ENCODE data around the gene PRKCA. TPM values are rescaled to one million over a fixed set of nuclear protein-coding genes. Genes with fewer than 3 reads are reported as not detected.

Gene PRKCA
- total and polyA plus RNA-seq, 2 donors from 2014 or later = 8.0 to 50.8 TPM

DNA sequence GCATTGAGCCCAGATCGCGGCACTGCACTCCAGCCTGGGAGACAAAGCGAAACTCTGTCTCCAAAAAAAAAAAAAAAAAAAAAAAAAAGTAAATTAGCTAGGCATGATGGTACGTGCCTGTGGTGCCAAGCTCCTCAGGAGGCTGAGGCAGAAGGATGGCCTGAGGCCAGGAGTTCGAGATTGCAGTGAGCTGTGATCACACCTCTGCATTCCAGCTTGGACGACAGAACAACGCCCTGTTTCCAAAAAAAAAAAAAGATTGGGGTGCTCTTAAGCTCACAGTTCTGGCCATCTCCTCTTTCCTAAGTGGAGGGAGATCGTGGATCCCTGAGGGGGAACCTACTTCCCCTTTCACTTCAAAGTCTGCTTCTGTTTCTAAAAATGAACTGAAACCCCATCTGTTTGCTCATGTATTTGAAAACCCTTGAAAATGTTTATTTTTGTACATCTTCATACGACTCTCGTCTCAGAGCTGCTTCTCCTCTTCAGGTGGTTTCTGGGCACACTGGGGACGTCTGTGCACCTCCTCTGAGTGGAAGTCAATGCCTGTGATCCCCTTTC lies 138.8 kb downstream of the PRKCA start:
- no peaks in the 10 kb centered on the region for H3K27me3 ChIP-seq (ENCODE audit: control insufficient read depth, insufficient read depth, low read length)
- FAIRE-seq = no peak
- H3K27ac ChIP-seq (ENCODE audit: low read depth in 2 of 2, low read length in 2 of 2) = no peak overlapping the region

GRCh38 chr17:66443166-66443565 lies 140.8 kb downstream of the PRKCA start:
- no peaks in the 10 kb centered on the region for H3K4me1 ChIP-seq (ENCODE audit: control insufficient read depth in 2 of 3, insufficient read depth in 2 of 3, low read depth in 1 of 3, low read length in 3 of 3)
- no peaks in the 10 kb centered on the region for H3K36me3 ChIP-seq (ENCODE audit: control insufficient read depth in 2 of 3, insufficient read depth in 3 of 3, low read length in 3 of 3)
- intact Hi-C loops (cut with DNase I) = no loop called here
- no peak for DNase-seq
- H3K4me3 ChIP-seq (ENCODE audit: low read length in 3 of 3) = no peak overlapping the region
- TF ChIP-seq, protein P1, sequence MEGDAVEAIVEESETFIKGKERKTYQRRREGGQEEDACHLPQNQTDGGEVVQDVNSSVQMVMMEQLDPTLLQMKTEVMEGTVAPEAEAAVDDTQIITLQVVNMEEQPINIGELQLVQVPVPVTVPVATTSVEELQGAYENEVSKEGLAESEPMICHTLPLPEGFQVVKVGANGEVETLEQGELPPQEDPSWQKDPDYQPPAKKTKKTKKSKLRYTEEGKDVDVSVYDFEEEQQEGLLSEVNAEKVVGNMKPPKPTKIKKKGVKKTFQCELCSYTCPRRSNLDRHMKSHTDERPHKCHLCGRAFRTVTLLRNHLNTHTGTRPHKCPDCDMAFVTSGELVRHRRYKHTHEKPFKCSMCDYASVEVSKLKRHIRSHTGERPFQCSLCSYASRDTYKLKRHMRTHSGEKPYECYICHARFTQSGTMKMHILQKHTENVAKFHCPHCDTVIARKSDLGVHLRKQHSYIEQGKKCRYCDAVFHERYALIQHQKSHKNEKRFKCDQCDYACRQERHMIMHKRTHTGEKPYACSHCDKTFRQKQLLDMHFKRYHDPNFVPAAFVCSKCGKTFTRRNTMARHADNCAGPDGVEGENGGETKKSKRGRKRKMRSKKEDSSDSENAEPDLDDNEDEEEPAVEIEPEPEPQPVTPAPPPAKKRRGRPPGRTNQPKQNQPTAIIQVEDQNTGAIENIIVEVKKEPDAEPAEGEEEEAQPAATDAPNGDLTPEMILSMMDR (IDR thresholded peaks at IDR 0.05; ENCODE audit: borderline replicate concordance, extremely low read depth, insufficient read depth) = no peak
- no peaks in the 10 kb centered on the region for H3K9me3 ChIP-seq (ENCODE audit: control insufficient read depth in 2 of 3, insufficient read depth in 1 of 3, low read length in 3 of 3)
- no peaks in the 10 kb centered on the region for H3K27me3 ChIP-seq (ENCODE audit: control insufficient read depth, insufficient read depth, low read length)
- H3K27ac ChIP-seq (ENCODE audit: low read depth in 2 of 2, low read length in 2 of 2) = no peak overlapping the region
- FAIRE-seq = no peak
- no peak overlapping the region for H3K9ac ChIP-seq (ENCODE audit: low read length in 3 of 3)

More for the DNA sequence above, 138.8 kb downstream of the PRKCA start:
- TF ChIP-seq, protein P1 (IDR thresholded peaks at IDR 0.05; ENCODE audit: borderline replicate concordance, extremely low read depth, insufficient read depth) = no peak
- Histone ChIP-seq H3K4me1 (ENCODE audit: control insufficient read depth in 2 of 3, insufficient read depth in 2 of 3, low read depth in 1 of 3, low read length in 3 of 3) (no peaks in the 10 kb centered on the region), H3K36me3 (ENCODE audit: control insufficient read depth in 2 of 3, insufficient read depth in 3 of 3, low read length in 3 of 3) (no peaks in the 10 kb centered on the region), H3K4me3 (ENCODE audit: low read length in 3 of 3) (no peak overlapping the region), H3K9me3 (ENCODE audit: control insufficient read depth in 2 of 3, insufficient read depth in 1 of 3, low read length in 3 of 3) (no peaks in the 10 kb centered on the region), H3K9ac (ENCODE audit: low read length in 3 of 3) (no peak overlapping the region)
- intact Hi-C loops (cut with DNase I) = no loop called here
- no peak for DNase-seq

DNA sequence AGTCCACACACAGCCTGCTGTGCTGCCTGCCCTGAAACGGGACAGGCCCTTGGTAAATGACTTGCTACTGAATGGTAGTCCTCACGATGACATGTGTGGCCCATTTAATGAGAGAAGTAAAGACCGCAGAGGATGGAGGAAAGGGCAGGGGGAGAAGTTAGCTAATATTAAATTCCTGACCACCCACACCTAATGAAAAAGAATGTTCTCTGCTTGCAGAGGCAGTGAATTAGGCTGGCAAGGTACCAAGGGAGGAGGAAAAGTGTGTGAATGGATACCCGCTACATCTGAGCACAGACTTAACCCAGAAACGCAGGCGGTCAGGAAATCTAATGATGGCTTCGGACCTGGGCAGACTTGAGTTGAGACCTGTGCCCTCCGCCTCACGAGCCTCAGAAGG lies 141.2 kb downstream of the PRKCA start:
- no peak for FAIRE-seq
- TF ChIP-seq, protein P1 (IDR thresholded peaks at IDR 0.05; ENCODE audit: borderline replicate concordance, extremely low read depth, insufficient read depth) = no peak
- Histone ChIP-seq H3K36me3 (ENCODE audit: control insufficient read depth in 2 of 3, insufficient read depth in 3 of 3, low read length in 3 of 3) (no peaks in the 10 kb centered on the region), H3K27me3 (ENCODE audit: control insufficient read depth, insufficient read depth, low read length) (no peaks in the 10 kb centered on the region), H3K9ac (ENCODE audit: low read length in 3 of 3) (no peak overlapping the region), H3K27ac (ENCODE audit: low read depth in 2 of 2, low read length in 2 of 2) (no peak overlapping the region), H3K4me1 (ENCODE audit: control insufficient read depth in 2 of 3, insufficient read depth in 2 of 3, low read depth in 1 of 3, low read length in 3 of 3) (no peaks in the 10 kb centered on the region), H3K9me3 (ENCODE audit: control insufficient read depth in 2 of 3, insufficient read depth in 1 of 3, low read length in 3 of 3) (no peaks in the 10 kb centered on the region), H3K4me3 (ENCODE audit: low read length in 3 of 3) (no peak overlapping the region)
- intact Hi-C loops (cut with DNase I) = no loop called here
- DNase-seq = no peak

DNA sequence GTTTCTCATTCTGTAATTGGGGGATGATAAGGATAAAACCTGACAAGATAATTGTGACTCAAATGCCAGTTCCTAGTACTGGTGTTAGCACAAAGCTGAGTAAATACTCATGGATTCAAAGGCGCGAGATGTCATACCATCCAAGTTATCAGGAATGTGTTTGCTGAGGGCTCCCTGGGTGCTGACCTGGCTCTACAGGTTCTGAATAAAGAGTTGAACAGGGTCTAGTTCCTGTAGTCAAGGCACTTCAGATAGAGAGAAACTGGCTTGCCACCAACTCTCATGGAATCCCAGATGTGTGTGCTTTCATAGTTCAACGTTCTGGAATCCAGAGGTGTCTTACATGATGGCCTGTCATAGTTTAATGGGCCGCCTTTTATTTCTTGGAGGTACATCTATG lies 141.6 kb downstream of the PRKCA start:
- H3K27ac ChIP-seq (ENCODE audit: low read depth in 2 of 2, low read length in 2 of 2) = no peak overlapping the region
- no peak for FAIRE-seq
- intact Hi-C loops (cut with DNase I) = no loop called here
- no peaks in the 10 kb centered on the region for H3K36me3 ChIP-seq (ENCODE audit: control insufficient read depth in 2 of 3, insufficient read depth in 3 of 3, low read length in 3 of 3)
- H3K4me1 ChIP-seq (ENCODE audit: control insufficient read depth in 2 of 3, insufficient read depth in 2 of 3, low read depth in 1 of 3, low read length in 3 of 3) = no peaks in the 10 kb centered on the region
- TF ChIP-seq, protein P1 (IDR thresholded peaks at IDR 0.05; ENCODE audit: borderline replicate concordance, extremely low read depth, insufficient read depth) = no peak
- no peak overlapping the region for H3K9ac ChIP-seq (ENCODE audit: low read length in 3 of 3)
- H3K9me3 ChIP-seq (ENCODE audit: control insufficient read depth in 2 of 3, insufficient read depth in 1 of 3, low read length in 3 of 3) = no peaks in the 10 kb centered on the region
- DNase-seq = no peak
- no peaks in the 10 kb centered on the region for H3K27me3 ChIP-seq (ENCODE audit: control insufficient read depth, insufficient read depth, low read length)
- no peak overlapping the region for H3K4me3 ChIP-seq (ENCODE audit: low read length in 3 of 3)
